Measurements from ENCODE around the gene N4BP2L2.

The N4BP2L2 gene

GRCh38 chr13:32445461-32445860 lies 93.1 kb downstream of the N4BP2L2 start:
- no peak for DNase-seq (ENCODE audit: low read depth in 2 of 2)
- TF ChIP-seq, protein P1, sequence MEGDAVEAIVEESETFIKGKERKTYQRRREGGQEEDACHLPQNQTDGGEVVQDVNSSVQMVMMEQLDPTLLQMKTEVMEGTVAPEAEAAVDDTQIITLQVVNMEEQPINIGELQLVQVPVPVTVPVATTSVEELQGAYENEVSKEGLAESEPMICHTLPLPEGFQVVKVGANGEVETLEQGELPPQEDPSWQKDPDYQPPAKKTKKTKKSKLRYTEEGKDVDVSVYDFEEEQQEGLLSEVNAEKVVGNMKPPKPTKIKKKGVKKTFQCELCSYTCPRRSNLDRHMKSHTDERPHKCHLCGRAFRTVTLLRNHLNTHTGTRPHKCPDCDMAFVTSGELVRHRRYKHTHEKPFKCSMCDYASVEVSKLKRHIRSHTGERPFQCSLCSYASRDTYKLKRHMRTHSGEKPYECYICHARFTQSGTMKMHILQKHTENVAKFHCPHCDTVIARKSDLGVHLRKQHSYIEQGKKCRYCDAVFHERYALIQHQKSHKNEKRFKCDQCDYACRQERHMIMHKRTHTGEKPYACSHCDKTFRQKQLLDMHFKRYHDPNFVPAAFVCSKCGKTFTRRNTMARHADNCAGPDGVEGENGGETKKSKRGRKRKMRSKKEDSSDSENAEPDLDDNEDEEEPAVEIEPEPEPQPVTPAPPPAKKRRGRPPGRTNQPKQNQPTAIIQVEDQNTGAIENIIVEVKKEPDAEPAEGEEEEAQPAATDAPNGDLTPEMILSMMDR (IDR thresholded peaks at IDR 0.05; ENCODE audit: low read depth, low read length), result no peak
- no peak overlapping the region for H3K4me3 ChIP-seq (replicated peaks in 1 of 2; ENCODE audit: low read depth in 2 of 2, low read length in 2 of 2)

DNA sequence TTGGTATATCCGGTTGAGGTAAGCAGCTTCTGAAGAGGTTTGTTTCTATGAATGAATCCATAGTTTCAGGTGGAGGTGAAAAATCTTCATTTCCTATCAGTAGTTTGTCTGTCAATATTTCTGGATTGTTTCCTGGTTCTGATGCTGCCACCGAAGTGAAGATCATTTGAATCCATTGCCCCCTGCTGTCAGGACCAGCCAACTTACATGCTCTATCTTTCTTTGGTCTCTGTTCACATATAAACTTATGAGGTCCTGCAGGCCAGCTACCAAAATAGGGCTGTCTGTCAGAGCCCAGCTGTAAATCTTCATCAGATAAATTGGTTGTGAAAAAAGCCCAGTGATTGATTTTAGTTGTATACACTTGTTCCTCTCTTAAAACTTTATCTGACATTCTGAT lies 95.5 kb downstream of the N4BP2L2 start:
- no peak overlapping the region for H3K4me3 ChIP-seq (replicated peaks in 1 of 2; ENCODE audit: low read depth in 2 of 2, low read length in 2 of 2)
- TF ChIP-seq, protein P1 (IDR thresholded peaks at IDR 0.05; ENCODE audit: low read depth, low read length), result peak; percentile 17
- peak; percentile 19 to 44 for DNase-seq (ENCODE audit: low read depth in 2 of 2)

- DNase-seq (ENCODE audit: low read depth in 2 of 2), result no peak
- TF ChIP-seq, protein P1 (IDR thresholded peaks at IDR 0.05; ENCODE audit: low read depth, low read length), result no peak
- no peak overlapping the region for H3K4me3 ChIP-seq (replicated peaks in 1 of 2; ENCODE audit: low read depth in 2 of 2, low read length in 2 of 2)
These were observed 99.7 kb downstream of the N4BP2L2 start for GRCh38 chr13:32438871-32439270.

DNA sequence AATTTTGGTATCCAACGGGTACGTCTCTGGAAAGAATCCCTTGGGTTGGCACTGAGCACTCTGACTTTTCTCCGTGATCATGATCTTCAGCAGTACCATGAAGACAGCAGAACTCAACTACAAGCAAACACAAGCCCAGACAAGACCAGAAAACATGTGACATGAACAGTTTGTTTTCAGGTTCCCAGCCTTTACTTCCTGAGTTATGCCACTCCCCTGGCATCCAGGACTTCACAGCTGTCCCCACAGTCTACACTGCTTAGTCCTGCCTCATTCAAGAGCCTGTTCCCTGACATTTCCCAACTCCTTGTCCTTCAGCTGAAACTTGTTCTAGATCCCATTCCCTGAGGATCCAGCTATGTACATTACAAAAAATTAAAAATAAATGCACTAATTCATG lies 105.7 kb downstream of the N4BP2L2 start:
- TF ChIP-seq, protein P1 (IDR thresholded peaks at IDR 0.05; ENCODE audit: low read depth, low read length), result no peak
- DNase-seq (ENCODE audit: low read depth in 2 of 2), result no peak
- no peak overlapping the region for H3K4me3 ChIP-seq (replicated peaks in 1 of 2; ENCODE audit: low read depth in 2 of 2, low read length in 2 of 2)

DNA sequence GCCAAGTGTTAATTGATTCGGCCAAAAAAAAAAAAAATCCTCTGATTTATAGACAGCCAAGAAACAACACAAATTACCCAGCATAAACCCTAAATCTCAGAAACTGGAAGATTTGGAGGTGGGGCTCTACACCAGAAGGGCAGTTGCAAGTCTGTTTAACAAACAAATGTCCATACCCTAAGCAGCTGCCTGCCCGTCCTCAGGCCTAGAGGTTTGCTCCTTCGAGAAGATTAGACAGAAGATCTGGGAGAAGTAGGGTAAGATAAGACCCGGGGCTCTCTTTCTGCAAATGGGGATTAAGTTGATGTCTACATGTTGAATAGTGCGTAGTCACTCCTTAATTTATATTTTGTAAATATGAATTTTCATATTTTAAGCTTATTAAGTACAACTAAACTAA lies 107.2 kb downstream of the N4BP2L2 start:
- no peak overlapping the region for H3K4me3 ChIP-seq (replicated peaks in 1 of 2; ENCODE audit: low read depth in 2 of 2, low read length in 2 of 2)
- DNase-seq (ENCODE audit: low read depth in 2 of 2), result no peak
- TF ChIP-seq, protein P1 (IDR thresholded peaks at IDR 0.05; ENCODE audit: low read depth, low read length), result no peak

DNA sequence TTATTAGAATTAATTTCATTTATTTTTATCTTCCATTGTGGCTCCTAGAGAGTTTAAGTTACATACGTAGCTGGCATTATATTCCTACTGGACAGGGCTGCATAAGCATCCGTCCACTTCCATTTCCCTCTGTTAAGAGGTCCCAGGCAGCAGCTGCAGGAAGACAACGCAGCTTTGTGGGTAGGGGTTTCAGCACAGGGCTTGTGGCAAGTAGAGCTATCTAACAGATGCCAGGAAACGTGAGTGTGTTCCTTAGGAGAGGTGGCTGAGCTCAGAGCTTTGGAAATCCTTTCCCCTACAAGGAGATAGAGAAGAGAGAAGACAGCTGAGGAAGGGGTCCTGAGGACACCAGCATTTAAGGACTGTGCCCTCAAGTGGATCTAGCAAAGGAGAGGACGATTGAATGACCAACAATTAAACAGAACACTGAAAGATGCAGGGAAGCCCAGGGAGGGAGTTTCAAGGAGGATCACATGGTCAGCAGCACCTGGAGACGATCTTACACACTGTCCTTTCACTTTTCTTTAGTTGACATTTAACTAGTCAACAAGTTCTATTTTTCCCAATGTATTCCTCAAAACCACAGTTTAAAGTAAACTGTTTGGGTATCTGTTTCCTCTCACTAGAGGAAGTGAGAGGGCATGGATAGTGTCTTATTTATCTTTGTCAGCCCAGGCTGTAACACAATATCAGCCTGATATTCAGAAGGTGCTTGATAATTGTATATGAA lies 108.4 kb downstream of the N4BP2L2 start:
- TF ChIP-seq, protein P1 (IDR thresholded peaks at IDR 0.05; ENCODE audit: low read depth, low read length), result no peak
- DNase-seq (ENCODE audit: low read depth in 2 of 2), result no peak

More for the DNA sequence above, 108.4 kb downstream of the N4BP2L2 start:
- no peak overlapping the region for H3K4me3 ChIP-seq (replicated peaks in 1 of 2; ENCODE audit: low read depth in 2 of 2, low read length in 2 of 2)

Measured in cardiac fibroblast (primary cell).